ENCODE measurements around the gene CDC16. TPM values are rescaled to one million over a fixed set of nuclear protein-coding genes. Genes with fewer than 3 reads are reported as not detected.
A peak's percentile ranks its signal among the peaks of the same experiment; 100 is the strongest.

The CDC16 gene
- total and polyA plus RNA-seq, 9 of the 15 experiments (the other 6 are each of a cell fraction or from before 2014, with no cell fraction given) = 23.2 to 102 (median 51.6) TPM

DNA sequence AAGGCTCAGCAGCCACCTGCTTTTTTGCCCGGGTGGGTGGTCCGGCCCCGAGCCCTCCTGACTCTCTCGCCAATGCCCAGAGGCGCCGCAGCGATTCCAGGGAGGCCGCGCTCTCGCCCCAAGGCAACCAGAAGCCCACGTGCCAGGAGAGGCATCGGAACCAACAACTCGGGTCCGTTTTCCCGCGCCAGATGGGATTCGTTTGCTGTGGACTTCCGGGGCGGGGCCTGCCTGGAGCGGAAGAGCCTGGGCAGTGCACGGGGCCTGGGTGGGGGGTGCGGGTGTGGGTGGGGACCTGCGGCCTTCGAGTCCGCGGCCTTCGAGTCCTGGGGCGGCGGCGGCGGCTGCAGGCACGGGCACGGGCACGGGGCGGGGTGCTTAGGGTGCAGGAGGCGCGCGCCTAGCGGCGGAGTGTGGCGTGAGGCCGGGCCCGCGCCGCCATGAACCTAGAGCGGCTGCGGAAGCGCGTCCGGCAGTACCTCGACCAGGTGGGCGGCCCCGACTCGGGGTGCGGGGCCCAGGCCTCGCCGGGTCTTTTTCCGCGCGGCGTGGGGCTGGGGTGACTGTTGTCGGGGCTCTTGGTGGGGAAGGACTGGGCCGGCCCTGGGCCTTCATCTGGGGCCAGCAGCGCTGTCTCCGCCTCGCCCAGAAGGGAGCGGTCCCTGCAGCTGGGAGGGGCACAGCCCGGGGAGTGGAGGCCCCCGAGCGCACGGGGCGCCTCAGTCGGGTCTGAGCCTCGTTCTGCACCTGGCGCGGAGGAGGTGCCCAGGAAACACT is at the start of gene CDC16 (continued):
- TF ChIP-seq NONO (IDR thresholded peaks at IDR 0.05; ENCODE audit: low read depth in 2 of 2, low read length in 1 of 2) (peak in 1 of 2 experiments; percentile 53; a peak in 1 of 4 replicates), SMARCE1 (IDR thresholded peaks at IDR 0.05) (no peak), FOXK1 (CRISPR knock-in tag; IDR thresholded peaks at IDR 0.05; ENCODE audit: borderline replicate concordance) (no peak), TAF15 (IDR thresholded peaks at IDR 0.05; ENCODE audit: low read depth, low read length) (no peak), ZNF384 (IDR thresholded peaks at IDR 0.05; ENCODE audit: low read depth, low read length) (no peak), GTF2A2 (tag; IDR thresholded peaks at IDR 0.05) (no peak), MTA3 (IDR thresholded peaks at IDR 0.05; ENCODE audit: borderline replicate concordance) (no peak), IRF2 (CRISPR knock-in tag; IDR thresholded peaks at IDR 0.05) (no peak), ZFP30 (CRISPR knock-in tag; IDR thresholded peaks at IDR 0.05; ENCODE audit: borderline replicate concordance) (no peak)
- TF ChIP-seq, protein P1, sequence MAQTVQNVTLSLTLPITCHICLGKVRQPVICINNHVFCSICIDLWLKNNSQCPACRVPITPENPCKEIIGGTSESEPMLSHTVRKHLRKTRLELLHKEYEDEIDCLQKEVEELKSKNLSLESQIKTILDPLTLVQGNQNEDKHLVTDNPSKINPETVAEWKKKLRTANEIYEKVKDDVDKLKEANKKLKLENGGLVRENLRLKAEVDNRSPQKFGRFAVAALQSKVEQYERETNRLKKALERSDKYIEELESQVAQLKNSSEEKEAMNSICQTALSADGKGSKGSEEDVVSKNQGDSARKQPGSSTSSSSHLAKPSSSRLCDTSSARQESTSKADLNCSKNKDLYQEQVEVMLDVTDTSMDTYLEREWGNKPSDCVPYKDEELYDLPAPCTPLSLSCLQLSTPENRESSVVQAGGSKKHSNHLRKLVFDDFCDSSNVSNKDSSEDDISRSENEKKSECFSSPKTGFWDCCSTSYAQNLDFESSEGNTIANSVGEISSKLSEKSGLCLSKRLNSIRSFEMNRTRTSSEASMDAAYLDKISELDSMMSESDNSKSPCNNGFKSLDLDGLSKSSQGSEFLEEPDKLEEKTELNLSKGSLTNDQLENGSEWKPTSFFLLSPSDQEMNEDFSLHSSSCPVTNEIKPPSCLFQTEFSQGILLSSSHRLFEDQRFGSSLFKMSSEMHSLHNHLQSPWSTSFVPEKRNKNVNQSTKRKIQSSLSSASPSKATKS (CRISPR knock-in tag; IDR thresholded peaks at IDR 0.05) = no peak
- TF ChIP-seq, protein P2, sequence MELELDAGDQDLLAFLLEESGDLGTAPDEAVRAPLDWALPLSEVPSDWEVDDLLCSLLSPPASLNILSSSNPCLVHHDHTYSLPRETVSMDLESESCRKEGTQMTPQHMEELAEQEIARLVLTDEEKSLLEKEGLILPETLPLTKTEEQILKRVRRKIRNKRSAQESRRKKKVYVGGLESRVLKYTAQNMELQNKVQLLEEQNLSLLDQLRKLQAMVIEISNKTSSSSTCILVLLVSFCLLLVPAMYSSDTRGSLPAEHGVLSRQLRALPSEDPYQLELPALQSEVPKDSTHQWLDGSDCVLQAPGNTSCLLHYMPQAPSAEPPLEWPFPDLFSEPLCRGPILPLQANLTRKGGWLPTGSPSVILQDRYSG (tag; conservative IDR thresholded peaks at IDR 0.05; ENCODE audit: low read depth) = peak; percentile 61; the same call in 1 of the 2 replicates
- TF ChIP-seq, protein P3, sequence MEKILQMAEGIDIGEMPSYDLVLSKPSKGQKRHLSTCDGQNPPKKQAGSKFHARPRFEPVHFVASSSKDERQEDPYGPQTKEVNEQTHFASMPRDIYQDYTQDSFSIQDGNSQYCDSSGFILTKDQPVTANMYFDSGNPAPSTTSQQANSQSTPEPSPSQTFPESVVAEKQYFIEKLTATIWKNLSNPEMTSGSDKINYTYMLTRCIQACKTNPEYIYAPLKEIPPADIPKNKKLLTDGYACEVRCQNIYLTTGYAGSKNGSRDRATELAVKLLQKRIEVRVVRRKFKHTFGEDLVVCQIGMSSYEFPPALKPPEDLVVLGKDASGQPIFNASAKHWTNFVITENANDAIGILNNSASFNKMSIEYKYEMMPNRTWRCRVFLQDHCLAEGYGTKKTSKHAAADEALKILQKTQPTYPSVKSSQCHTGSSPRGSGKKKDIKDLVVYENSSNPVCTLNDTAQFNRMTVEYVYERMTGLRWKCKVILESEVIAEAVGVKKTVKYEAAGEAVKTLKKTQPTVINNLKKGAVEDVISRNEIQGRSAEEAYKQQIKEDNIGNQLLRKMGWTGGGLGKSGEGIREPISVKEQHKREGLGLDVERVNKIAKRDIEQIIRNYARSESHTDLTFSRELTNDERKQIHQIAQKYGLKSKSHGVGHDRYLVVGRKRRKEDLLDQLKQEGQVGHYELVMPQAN (IDR thresholded peaks at IDR 0.05; ENCODE audit: borderline replicate concordance) = no peak
- TF ChIP-seq, protein P4, sequence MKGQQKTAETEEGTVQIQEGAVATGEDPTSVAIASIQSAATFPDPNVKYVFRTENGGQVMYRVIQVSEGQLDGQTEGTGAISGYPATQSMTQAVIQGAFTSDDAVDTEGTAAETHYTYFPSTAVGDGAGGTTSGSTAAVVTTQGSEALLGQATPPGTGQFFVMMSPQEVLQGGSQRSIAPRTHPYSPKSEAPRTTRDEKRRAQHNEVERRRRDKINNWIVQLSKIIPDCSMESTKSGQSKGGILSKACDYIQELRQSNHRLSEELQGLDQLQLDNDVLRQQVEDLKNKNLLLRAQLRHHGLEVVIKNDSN (CRISPR knock-in tag; IDR thresholded peaks at IDR 0.05) = peak; percentile 52
- TF ChIP-seq, protein P5, sequence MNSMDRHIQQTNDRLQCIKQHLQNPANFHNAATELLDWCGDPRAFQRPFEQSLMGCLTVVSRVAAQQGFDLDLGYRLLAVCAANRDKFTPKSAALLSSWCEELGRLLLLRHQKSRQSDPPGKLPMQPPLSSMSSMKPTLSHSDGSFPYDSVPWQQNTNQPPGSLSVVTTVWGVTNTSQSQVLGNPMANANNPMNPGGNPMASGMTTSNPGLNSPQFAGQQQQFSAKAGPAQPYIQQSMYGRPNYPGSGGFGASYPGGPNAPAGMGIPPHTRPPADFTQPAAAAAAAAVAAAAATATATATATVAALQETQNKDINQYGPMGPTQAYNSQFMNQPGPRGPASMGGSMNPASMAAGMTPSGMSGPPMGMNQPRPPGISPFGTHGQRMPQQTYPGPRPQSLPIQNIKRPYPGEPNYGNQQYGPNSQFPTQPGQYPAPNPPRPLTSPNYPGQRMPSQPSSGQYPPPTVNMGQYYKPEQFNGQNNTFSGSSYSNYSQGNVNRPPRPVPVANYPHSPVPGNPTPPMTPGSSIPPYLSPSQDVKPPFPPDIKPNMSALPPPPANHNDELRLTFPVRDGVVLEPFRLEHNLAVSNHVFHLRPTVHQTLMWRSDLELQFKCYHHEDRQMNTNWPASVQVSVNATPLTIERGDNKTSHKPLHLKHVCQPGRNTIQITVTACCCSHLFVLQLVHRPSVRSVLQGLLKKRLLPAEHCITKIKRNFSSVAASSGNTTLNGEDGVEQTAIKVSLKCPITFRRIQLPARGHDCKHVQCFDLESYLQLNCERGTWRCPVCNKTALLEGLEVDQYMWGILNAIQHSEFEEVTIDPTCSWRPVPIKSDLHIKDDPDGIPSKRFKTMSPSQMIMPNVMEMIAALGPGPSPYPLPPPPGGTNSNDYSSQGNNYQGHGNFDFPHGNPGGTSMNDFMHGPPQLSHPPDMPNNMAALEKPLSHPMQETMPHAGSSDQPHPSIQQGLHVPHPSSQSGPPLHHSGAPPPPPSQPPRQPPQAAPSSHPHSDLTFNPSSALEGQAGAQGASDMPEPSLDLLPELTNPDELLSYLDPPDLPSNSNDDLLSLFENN (IDR thresholded peaks at IDR 0.05; ENCODE audit: low read depth in 2 of 2, low read length in 2 of 2) = no peak
